Psoas muscle (tissue), 8 donors: ENCODE measurements around the gene MARCKSL1. TPM values are rescaled to one million over a fixed set of nuclear protein-coding genes. Genes with fewer than 3 reads are reported as not detected.
A peak's percentile ranks its signal among the peaks of the same experiment; 100 is the strongest.

Source experiments
- ATAC-seq, 4 donors: fragments of 200-7000 bp; cut with Tn5 transposase; one replicate each; pipeline ENCODE4 v1.9.1; 2020; ENCODE audit warnings: moderate library complexity in 3 of 4, mild to moderate bottlenecking in 2 of 4
- DNase-seq, 2 donors: peaks; one replicate each; pipeline ENCODE4 v3.0.0-alpha.2; 2020
- H3K27ac ChIP-seq: fragments of 200-600 bp; one replicate; pipeline ENCODE4 v1.8.0; 2022
- H3K27me3 ChIP-seq, 3 donors: fragments of 200-600 bp in 1 of 3; one replicate each; pipeline versions ENCODE4 v1.6.1 to v1.8.0; 2013 to 2022; ENCODE audit warnings: low read length in 2 of 3, mild to moderate bottlenecking in 2 of 3, moderate library complexity in 1 of 3; ENCODE audit not compliant: insufficient read depth in 3 of 3
- H3K36me3 ChIP-seq, 2 donors: fragments of 200-600 bp in 1 of 2; one replicate each; pipeline versions ENCODE4 v1.6.1 to v1.8.0; 2013 to 2022; ENCODE audit warnings: low read depth in 1 of 2, mild to moderate bottlenecking in 1 of 2, moderate library complexity in 1 of 2; ENCODE audit not compliant: insufficient read depth in 1 of 2
- H3K4me1 ChIP-seq: fragments of 200-600 bp; one replicate; pipeline ENCODE4 v1.8.0; 2022
- H3K4me3 ChIP-seq: fragments of 200-600 bp; one replicate; pipeline ENCODE4 v1.8.0; 2022; ENCODE audit warnings: mild to moderate bottlenecking
- H3K9me3 ChIP-seq: fragments of 200-600 bp; one replicate; pipeline ENCODE4 v1.8.0; 2022
- CTCF ChIP-seq: fragments of 200-600 bp; IDR thresholded peaks from one replicate; pipeline ENCODE4 v1.8.0; 2022; ENCODE audit warnings: antibody characterized with exemption
- WGBS, 3 donors: extraction: QIAGEN DNeasy Blood & Tissue Kit; methylation state at CpG; one replicate each; pipeline versions ENCODE4 v1.1.6 to v1.1.7; 2013; 5-methylcytosine and 5-hydroxymethylcytosine counted together
- intact Hi-C, 2 donors: fragments of 100-400 bp; cut with DNase I; formaldehyde crosslinking; loops; one replicate each; pipeline versions ENCODE4 v1.11.0 to v1.14.2; 2022
- long read RNA-seq, 2 donors: library from polyadenylated mRNA; unstranded; transcript quantifications; one replicate each; pipeline ENCODE4 v2.0.0, GENCODE V29; 2021
- polyA plus RNA-seq, 3 donors: library from polyadenylated mRNA; stranded (reverse); fragments of 200-250 nt; gene quantifications; one replicate each; pipeline ENCODE4 v1.2.3, GENCODE V29; 2013
- total RNA-seq, 4 donors: library from RNA; stranded (reverse); fragmentation: NEBNext Ultra II Directional in 2 of 4; extraction: Animal tissue kit (Norgen Biotek cat#: 25700) in 2 of 4; gene quantifications; one replicate each; pipeline versions ENCODE4 v1.2.1 to v1.2.4, GENCODE V29; 2021 to 2023
- donor health status: healthy with polysubstance abuse.
- donor health status: DM: no; HTN: no; CAD: no; lungs with moderate emphysema.
- donor health status: Bipolar disorder and iron deficiency.
- donor health status: healthy.
- donor health status: DM: yes; HTN: yes; CAD: no.
- donor health status: DM: no; HTN: no; CAD: no.
- donor health status: DM: no; HTN: no; CAD: no.
- donor health status: DM: yes; HTN: yes; CAD: no.

Gene MARCKSL1
- total RNA-seq (1 to 10 TPM; 5.6 to 9.5 (median 8.8) TPM), polyA plus RNA-seq (10 to 100 TPM in 2 of 3 donors, 1 to 10 TPM in 1; 9.4 to 12.9 (median 12.2) TPM)
- long read RNA-seq, donor 1, transcript MARCKSL1-201 (2 exons, 1,699 nt), result major isoform, 16 of 16 reads
- long read RNA-seq, donor 1, partial matches to known transcripts, result 0 of 16 reads
- long read RNA-seq, donor 1, other reads (novel, unspliced or antisense), result 0 of 16 reads
- long read RNA-seq, donor 2, transcript MARCKSL1-201 (2 exons, 1,699 nt), result major isoform, 48 of 50 reads
- long read RNA-seq, donor 2, partial matches to known transcripts, result 0 of 50 reads
- long read RNA-seq, donor 2, other reads (novel, unspliced or antisense), result 2 of 50 reads

DNA sequence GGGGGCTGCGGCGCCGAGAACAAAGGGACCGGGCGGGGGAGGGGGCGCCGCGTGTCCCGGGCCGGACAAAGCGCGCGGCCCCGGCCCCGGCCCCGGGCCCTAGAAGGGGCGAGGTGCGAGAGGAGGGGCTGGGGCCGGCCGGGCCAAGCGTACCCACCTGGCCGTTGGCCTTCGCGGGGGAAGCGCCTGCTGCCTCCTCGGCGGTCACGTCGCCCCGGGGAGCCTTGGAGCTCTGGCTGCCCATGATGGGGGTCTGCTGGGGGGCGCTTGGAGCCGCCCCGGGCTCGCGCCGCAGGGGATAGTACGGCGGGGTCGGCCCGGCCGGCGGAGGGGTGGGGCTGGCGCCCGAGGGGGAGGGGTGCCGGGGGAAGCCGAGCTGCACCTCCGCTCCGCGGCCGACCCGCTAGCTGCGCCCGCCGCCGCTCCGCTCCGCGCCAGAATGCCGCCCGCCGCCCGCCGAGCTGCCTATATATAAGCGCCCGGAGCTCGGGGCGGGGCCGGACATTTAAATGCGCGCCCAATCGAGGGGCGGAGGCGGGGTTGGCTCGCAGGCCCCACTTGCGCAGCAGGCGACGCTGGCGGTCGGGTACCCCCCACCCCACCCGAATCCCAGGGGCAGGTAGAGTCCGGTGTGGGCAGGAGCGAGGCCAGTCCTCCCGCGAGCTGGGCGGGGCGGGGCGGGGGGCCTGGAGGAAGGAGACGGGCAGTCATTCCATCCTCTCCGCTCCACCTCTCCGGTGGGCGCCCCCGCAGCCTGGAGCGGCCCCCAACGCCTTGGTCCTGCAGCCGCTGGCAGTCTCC is at the start of gene MARCKSL1:
Gene MARCKSL1, minus strand, starts transcription at position 444 of the 801 bp plus-strand sequence. Its CDS starts 200 bp downstream, at position 244.
- peak within 1 kb of the TSS; percentile 36 for H3K27ac ChIP-seq
- H3K4me1 ChIP-seq, result no peaks in the 10 kb centered on the region
- peak; percentile 80 to 87 for DNase-seq
- WGBS, 3 donors, result 0 to 2% (median 1%) methylated on average over 10 to 91 of the region's 95 CpGs
- H3K9me3 ChIP-seq, result no peaks in the 10 kb centered on the region
- no peaks in the 10 kb centered on the region for H3K27me3 ChIP-seq
- peak; percentile 65 to 87 (median 80) for ATAC-seq
- peaks cover 0 to 18% of the 10 kb centered on the region in 2 donors for H3K36me3 ChIP-seq
- intact Hi-C loops, result no loop called here
- peak within 1 kb of the TSS; percentile 74 for H3K4me3 ChIP-seq
- no peak for TF ChIP-seq CTCF

DNA sequence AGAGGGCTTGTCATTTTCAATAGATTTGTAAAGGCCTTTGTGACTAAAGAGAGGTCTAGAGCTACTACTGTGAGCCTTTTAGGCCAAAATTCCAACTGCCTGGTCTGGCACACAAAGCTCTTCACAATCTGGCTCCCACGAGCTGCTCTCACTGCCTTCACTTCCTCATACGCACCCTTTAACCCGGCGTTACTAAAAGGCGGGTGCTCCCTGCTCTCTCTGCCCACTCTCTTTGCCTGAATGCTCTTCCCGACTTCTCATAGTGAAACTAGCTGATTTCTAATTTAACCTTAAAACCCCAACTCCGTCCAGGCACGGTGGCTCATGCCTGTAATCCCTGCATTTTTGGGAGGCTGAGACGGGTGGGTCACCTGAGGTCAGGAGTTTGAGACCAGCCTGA is 44.0 kb upstream of the MARCKSL1 start:
- Histone ChIP-seq H3K4me3 (no peak overlapping the region), H3K4me1 (no peaks in the 10 kb centered on the region), H3K27me3 (no peaks in the 10 kb centered on the region), H3K27ac (no peak overlapping the region), H3K36me3 (peaks cover 22 to 100% of the 10 kb centered on the region in 2 donors), H3K9me3 (no peaks in the 10 kb centered on the region)
- DNase-seq, result no peak
- intact Hi-C loops, result no loop called here
- no peak for ATAC-seq
- WGBS, 3 donors, result 89 to 92% (median 90%) methylated on average over 9 of the region's 9 CpGs
- no peak for TF ChIP-seq CTCF

DNA sequence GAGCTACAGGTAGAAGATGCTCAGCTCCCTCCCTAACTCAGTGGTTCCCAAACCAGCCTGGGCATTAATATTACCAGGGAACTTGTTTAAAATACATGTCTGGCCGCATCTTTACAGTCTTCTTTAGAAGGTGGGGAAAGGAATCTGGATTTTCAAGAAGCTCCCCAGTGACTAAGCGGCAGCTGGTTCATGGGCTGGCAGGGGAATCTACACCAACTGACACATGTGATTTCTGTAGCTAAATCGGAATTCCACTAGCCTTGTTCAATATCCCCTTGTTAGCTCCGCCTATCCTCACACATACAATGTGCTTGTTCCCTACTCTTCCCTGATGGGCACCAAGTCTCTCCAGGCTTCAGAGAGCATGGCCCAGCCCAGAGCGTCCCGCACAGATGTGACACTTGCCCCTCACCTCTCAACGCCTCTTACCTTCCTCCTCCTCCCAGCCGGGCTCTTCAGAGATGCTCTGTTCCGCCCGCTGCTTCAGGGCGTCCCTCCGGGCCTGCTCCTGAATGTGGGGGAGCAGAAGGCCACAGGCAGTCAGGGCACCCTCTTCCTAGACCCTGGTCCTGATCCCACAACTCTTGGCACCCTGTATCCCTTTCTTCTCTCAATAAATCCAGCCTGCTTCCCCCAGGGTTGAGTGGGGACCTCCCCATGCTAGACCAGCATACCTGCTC is 41.6 kb upstream of the MARCKSL1 start:
- Histone ChIP-seq H3K9me3 (no peaks in the 10 kb centered on the region), H3K4me1 (no peaks in the 10 kb centered on the region), H3K27me3 (no peaks in the 10 kb centered on the region), H3K27ac (no peak overlapping the region), H3K4me3 (no peak overlapping the region), H3K36me3 (peaks cover 21 to 100% of the 10 kb centered on the region in 2 donors)
- 88 to 89% (median 89%) methylated on average over 12 of the region's 12 CpGs for WGBS, 3 donors
- ATAC-seq, result no peak
- intact Hi-C loops, result no loop called here
- TF ChIP-seq CTCF, result no peak
- DNase-seq, result no peak

DNA sequence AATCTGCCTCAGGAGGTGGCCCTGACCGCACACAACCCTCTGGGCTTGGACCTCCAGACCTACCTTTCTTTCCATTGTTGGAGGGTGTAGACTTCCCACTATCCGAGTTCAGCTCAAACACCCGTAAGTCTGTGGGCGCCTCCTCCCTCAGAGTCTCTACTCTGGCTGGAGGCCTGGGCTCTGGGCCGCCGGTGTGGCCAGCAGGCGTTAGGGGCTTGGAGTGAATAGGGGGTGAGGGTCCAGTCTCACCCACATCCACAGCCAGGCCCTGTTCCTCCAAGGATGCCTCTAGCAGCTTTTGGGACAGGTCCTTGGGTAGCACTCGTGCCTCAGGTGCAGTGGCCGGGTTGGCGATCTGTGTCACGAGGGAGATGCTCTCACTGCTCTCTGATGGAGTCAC is 40.2 kb upstream of the MARCKSL1 start:
- no peak for TF ChIP-seq CTCF
- no peak overlapping the region for H3K27ac ChIP-seq
- H3K27me3 ChIP-seq, result no peaks in the 10 kb centered on the region
- WGBS, 3 donors, result 88 to 93% (median 90%) methylated on average over 11 of the region's 11 CpGs
- peaks cover 21 to 98% of the 10 kb centered on the region in 2 donors for H3K36me3 ChIP-seq
- H3K4me3 ChIP-seq, result no peak overlapping the region
- no peak for ATAC-seq
- H3K4me1 ChIP-seq, result no peaks in the 10 kb centered on the region
- no peak for DNase-seq
- no peaks in the 10 kb centered on the region for H3K9me3 ChIP-seq
- intact Hi-C loops, result no loop called here
